Right lobe of liver (tissue), 6 donors: ENCODE results near the gene PLA2G2D. TPM values are rescaled to one million over a fixed set of nuclear protein-coding genes. Genes with fewer than 3 reads are reported as not detected.

ENCODE experiments used
- ATAC-seq, 4 donors: fragments of 200-7000 bp; cut with Tn5 transposase; one replicate each; pipeline ENCODE4 v1.9.1; 2020; ENCODE audit warnings: mild to moderate bottlenecking in 4 of 4, moderate library complexity in 4 of 4
- DNase-seq, 3 donors: peaks; one replicate each; pipeline ENCODE4 v3.0.0-alpha.2; 2020
- H3K27ac ChIP-seq, 3 donors: fragments of 200-600 bp; one replicate each; pipeline ENCODE4 v1.8.0; 2022
- H3K27me3 ChIP-seq, 2 donors: fragments of 200-600 bp; one replicate each; pipeline ENCODE4 v1.8.0; 2022
- H3K36me3 ChIP-seq, 4 donors: fragments of 200-600 bp; sonication (generic) in 1 of 4; one replicate each; pipeline versions ENCODE4 v1.5.1 to v1.8.0; 2017 to 2022; ENCODE audit warnings: control low read depth in 1 of 4
- H3K4me1 ChIP-seq, 4 donors: fragments of 200-600 bp; sonication (generic) in 1 of 4; one replicate each; pipeline versions ENCODE4 v1.5.1 to v1.8.0; 2017 to 2022; ENCODE audit warnings: control low read depth in 1 of 4
- H3K4me3 ChIP-seq, 3 donors: fragments of 200-600 bp; one replicate each; pipeline ENCODE4 v1.8.0; 2022
- H3K9me3 ChIP-seq, 4 donors: fragments of 200-600 bp; sonication (generic) in 1 of 4; one replicate each; pipeline versions ENCODE4 v1.5.1 to v1.8.0; 2017 to 2022; ENCODE audit warnings: control low read depth in 1 of 4
- CTCF ChIP-seq, 4 donors: fragments of 200-600 bp in 3 of 4; fragments of 450-650 bp in 1 of 4; IDR thresholded peaks; one replicate each; pipeline versions ENCODE4 v1.5.1 to v1.8.0; 2016 to 2022; ENCODE audit warnings: antibody characterized with exemption in 4 of 4, mild to moderate bottlenecking in 2 of 4
- POLR2A ChIP-seq: fragments of 450-650 bp; IDR thresholded peaks from one replicate; pipeline ENCODE4 v1.6.1; 2017; ENCODE audit warnings: antibody characterized with exemption, mild to moderate bottlenecking
- WGBS: methylation state at CpG from one replicate; pipeline ENCODE4 v1.1.6; 2018; ENCODE audit warnings: low coverage, low lambda C conversion rate; ENCODE audit not compliant: insufficient coverage; ENCODE audit errors: missing lambda C conversion rate; 5-methylcytosine and 5-hydroxymethylcytosine counted together
- intact Hi-C, 2 donors: fragments of 100-400 bp; cut with DNase I; formaldehyde crosslinking; loops; one replicate each; pipeline versions ENCODE4 v1.11.2 to v1.14.1; 2022
- total RNA-seq, 6 experiments: library from RNA; depleted of rRNA in 2 of 6; stranded (reverse); fragments of >200 nt in 2 of 6; fragmentation: NEBNext Ultra II Directional in 3 of 6; extraction: Animal tissue kit (Norgen Biotek cat#: 25700) in 3 of 6; gene quantifications; one replicate each; pipeline versions ENCODE4 v1.1.0 to v1.2.4, GENCODE V29; 2016 to 2023
- donor health status: DM: no; HTN: yes; CAD: no.
- donor health status: DM: no; HTN: no; CAD: no.
- donor health status: DM: no; HTN: no; CAD: no.
- donor health status: DM: no; HTN: yes; CAD: no.
- donor health status: DM: no; HTN: yes; CAD: no.

Gene PLA2G2D
- total RNA-seq, 6 experiments from 2014 or later, result 0.10 TPM; not detected in 5

GRCh38 chr1:20079661-20080305, 39.6 kb downstream of the PLA2G2D start:
- intact Hi-C loops, result no loop called here
- no peaks in the 10 kb centered on the region for H3K27me3 ChIP-seq
- no peak overlapping the region for H3K27ac ChIP-seq
- no peak overlapping the region for H3K4me3 ChIP-seq
- TF ChIP-seq POLR2A (no peak), CTCF (IDR thresholded peaks at IDR 0.05) (no peak)
- no peak for ATAC-seq
- H3K4me1 ChIP-seq, result no peaks in the 10 kb centered on the region
- no peak for DNase-seq
- no peaks in the 10 kb centered on the region for H3K9me3 ChIP-seq
- 32% methylated on average over 4 of the region's 8 CpGs for WGBS
- H3K36me3 ChIP-seq, result no peaks in the 10 kb centered on the region

GRCh38 chr1:20078711-20079110, 40.6 kb downstream of the PLA2G2D start:
- DNase-seq (no peak), ATAC-seq (no peak)
- Histone ChIP-seq H3K27me3 (no peaks in the 10 kb centered on the region), H3K4me3 (no peak overlapping the region), H3K9me3 (no peaks in the 10 kb centered on the region), H3K36me3 (no peaks in the 10 kb centered on the region), H3K4me1 (no peaks in the 10 kb centered on the region), H3K27ac (no peak overlapping the region)
- intact Hi-C loops, result no loop called here
- 65% methylated on average over 5 of the region's 5 CpGs for WGBS
- TF ChIP-seq POLR2A (no peak), CTCF (IDR thresholded peaks at IDR 0.05) (no peak)

- intact Hi-C loops, result no loop called here
- no peaks in the 10 kb centered on the region for H3K36me3 ChIP-seq
- no peak overlapping the region for H3K4me3 ChIP-seq
- no peaks in the 10 kb centered on the region for H3K9me3 ChIP-seq
- no peaks in the 10 kb centered on the region for H3K27me3 ChIP-seq
- WGBS, result 50% methylated on average over 8 of the region's 8 CpGs
- TF ChIP-seq POLR2A, result no peak
- TF ChIP-seq CTCF (IDR thresholded peaks at IDR 0.05), result no peak
- H3K27ac ChIP-seq, result no peak overlapping the region
- no peaks in the 10 kb centered on the region for H3K4me1 ChIP-seq
- ATAC-seq (no peak), DNase-seq (no peak)
Measured at GRCh38 chr1:20078171-20078651, 41.1 kb downstream of the PLA2G2D start.

GRCh38 chr1:20076710-20077461, 42.5 kb downstream of the PLA2G2D start:
- intact Hi-C loops, result no loop called here
- H3K27me3 ChIP-seq, result no peaks in the 10 kb centered on the region
- no peak for DNase-seq
- H3K9me3 ChIP-seq, result no peaks in the 10 kb centered on the region
- no peaks in the 10 kb centered on the region for H3K36me3 ChIP-seq
- no peaks in the 10 kb centered on the region for H3K4me1 ChIP-seq
- no peak overlapping the region for H3K4me3 ChIP-seq
- no peak overlapping the region for H3K27ac ChIP-seq
- no peak for TF ChIP-seq CTCF (IDR thresholded peaks at IDR 0.05)
- TF ChIP-seq POLR2A, result no peak
- 54% methylated on average over 4 of the region's 5 CpGs for WGBS
- ATAC-seq, result no peak
